ENCODE measurements around the gene GAPVD1.
"Not testable (repeated sequence)": the region's sequence is repeated elsewhere in the genome, so short reads cannot be mapped to it uniquely, and the experiment has no call there.

GAPVD1 gene

DNA sequence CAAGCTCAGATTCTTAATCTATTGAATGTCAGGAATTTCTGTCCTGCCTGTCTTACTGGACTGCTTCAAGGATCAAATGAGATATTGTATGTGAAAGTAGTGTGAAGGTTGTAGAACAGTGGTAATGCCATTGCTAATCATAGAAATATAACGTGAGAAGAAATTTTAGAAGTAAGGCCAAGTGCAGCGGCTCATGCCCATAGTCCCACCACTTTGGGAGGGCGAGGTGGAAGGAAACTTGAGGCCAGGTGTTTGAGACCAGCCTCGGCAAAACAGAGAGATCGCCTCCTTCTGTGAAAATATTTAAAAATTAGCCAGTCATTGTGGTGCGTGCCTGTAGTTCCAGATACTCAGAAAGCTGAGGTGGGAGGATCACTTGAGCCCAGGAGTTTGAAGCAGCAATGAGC lies 15.4 kb upstream of the GAPVD1 start:
- DNase-seq (ENCODE audit: low spot score) = no peak

DNA sequence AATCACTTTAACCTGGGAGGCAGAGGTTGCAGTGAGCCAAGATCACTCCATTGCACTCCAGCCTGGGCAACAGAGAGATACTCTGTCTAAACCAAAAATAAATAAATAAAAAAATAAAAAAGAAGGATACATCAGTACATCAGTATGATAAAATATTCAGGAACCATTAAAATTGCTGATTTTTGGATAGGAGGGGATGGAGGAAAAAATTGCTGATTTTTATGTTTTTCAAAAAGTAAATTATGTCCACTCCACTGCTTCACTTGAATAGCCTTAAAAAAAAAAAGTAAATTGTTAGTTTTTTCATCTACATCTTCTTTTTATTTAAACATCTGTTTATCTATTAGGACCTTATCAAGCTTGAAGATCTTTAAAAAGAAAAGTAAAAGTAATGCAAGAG lies 7.4 kb upstream of the GAPVD1 start:
- no peak for DNase-seq (ENCODE audit: low spot score)

DNA sequence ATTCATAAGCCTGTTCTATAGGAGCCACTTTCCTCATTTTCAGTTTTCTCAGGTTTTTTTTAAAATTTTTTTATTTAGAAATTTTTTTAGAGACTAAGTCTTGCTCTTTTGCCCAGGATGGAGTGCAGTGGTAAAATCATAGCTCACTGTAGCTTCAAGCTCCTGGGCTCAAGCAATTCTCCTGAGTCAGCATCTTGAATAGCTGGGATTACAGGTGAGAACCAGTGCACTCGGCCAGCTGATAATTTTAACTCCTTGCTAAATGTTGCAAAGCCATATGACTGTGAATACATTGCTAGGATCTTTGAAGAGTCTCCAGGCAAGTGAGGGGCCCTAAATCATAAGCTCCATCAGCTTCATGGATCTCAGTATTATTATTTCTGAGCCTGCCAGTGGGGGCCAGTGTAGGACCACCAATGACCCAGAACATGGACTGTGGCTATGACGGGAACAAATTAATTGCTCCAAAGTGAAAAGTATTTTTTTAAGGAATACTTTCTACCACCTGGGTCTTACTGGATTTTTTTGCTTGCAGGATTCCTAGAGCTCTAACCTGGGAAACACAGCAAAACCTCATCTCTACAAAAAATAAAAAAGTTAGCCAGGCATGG lies 5.7 kb upstream of the GAPVD1 start:
- DNase-seq (ENCODE audit: low spot score) = no peak

DNA sequence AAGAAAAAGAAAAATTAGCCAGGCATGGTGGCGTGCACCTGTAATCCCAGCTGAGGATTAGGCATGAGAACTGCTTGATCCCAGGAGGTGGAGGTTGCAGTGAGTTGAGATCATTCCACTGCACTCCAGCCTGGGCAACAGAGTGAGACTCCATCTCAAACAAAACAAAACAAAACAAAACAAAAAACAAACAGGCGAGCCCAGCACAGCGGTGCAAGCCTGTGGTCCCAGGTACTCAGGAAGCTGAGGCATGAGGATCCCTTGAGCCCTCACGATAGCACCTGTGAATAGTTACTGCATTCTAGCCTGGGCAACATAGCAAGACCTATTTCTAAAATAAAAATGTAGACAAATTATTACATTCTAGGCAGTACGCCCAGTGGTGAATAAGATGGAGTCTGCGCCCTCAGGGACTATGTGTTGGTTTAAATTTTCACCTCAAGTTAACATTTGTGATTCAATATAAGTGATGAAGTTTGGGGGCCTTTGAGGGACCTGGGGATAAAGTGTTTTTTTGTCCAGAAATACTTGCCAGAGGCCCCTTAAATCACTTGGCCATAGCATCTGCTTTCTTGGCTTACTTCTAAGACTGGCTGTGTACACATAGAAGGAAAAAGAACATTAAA lies 3.4 kb upstream of the GAPVD1 start:
- no peak for DNase-seq (ENCODE audit: low spot score)

DNA sequence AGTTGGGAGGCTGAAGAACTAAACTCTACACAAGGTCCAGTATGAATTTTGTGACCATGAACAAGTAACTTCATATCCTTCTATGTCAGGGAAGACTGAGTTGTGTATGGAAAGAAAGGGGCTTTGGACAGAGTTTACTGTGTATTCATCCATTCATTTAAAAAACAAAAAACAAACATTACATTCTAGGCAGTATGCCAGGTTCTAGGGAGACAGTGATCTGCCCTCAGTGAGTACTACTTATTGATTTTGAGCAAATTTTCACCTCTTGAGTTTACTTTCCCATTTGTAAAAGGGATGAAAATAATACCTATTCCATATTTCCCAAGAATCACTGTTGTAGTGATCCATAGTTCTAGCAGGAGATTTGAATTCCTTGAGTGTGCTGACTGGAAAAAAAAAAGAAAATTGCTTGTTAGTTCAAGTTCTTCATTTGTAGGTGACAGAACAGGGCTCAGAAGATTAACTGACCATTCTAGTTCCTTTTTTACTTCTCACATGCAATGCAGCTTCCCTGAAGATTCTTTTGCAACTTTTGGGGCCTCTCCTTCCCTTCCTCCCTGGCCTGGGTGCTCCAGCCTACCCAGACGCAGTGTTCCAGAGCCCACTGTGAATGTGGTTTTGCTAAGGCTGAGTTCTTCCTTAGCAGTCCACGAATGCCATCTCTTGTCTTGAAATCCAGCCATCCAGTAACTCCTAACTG lies 2.6 kb upstream of the GAPVD1 start:
- no peak for DNase-seq (ENCODE audit: low spot score)

DNA sequence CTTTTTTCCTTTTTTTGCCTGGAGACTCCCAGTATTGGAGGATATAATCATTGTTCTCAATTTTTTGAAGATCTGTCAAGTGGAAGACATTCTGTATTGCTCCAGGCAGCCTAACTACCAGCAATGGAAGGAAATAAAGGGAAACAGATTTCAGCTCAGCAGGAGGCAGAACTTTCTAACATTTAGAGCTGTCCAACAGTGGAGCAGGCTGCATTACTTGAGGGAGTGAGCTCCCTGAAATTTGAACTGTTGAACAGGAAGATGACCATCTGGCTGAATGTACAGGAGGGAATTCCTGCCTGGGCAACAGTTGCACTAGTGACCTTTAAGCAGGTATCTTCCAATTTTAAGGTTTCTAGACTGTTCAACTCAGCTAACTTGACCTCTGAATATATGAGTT lies 1.1 kb upstream of the GAPVD1 start:
- no peak for DNase-seq (ENCODE audit: low spot score)

DNA sequence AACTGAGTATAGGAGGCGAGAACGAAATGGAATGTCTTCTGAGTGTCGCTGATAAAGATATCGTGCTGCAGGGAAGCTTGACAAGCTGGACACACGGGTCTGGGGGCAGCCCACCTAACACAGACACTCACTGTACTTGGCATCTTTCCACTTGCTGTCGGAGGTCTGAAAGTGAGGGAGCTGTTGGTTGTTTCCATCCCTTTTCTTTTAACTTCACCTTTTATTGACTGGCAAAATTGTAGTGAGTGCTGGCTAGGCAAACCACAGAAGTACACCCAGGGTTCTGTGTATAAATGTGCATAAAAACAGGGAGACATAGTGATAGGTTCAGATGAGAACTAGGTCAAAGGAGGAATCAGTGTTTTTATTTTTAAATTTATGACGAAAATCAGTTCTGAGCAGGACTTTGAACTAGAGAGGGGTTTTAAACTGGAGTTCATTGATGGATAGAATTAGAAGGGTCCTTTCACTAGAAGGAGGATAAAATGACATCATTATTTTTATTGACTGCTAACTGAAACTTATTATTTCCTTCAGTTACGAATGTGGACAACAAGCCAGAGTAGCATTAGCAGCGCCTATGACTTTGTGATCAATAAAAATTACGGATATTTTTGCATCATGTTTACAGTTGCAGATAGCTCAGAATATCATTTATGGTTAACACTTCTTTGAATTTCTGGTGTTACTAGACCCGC lies 817 bp downstream of the GAPVD1 start:
- no peak for DNase-seq (ENCODE audit: low spot score)

DNA sequence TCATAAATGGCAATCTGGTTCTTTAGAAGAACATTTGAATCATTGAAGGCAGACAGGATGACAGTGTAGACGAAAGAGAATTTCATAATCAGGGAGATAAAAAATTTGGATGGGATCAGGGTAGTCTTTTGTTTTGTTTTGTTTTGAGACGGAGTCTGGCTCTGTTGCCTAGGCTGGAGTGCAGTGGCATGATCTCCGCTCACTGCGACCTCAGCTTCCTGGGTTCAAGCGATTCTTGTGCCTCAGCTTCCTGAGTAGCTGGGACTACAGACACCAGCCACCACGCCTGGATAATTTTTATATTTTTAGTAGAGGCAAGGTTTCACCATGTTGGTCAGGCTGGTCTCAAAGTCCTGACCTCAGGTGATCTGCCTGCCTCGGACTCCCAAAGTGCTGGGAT lies 2.4 kb downstream of the GAPVD1 start:
- DNase-seq (ENCODE audit: low spot score) = not testable (repeated sequence)

DNA sequence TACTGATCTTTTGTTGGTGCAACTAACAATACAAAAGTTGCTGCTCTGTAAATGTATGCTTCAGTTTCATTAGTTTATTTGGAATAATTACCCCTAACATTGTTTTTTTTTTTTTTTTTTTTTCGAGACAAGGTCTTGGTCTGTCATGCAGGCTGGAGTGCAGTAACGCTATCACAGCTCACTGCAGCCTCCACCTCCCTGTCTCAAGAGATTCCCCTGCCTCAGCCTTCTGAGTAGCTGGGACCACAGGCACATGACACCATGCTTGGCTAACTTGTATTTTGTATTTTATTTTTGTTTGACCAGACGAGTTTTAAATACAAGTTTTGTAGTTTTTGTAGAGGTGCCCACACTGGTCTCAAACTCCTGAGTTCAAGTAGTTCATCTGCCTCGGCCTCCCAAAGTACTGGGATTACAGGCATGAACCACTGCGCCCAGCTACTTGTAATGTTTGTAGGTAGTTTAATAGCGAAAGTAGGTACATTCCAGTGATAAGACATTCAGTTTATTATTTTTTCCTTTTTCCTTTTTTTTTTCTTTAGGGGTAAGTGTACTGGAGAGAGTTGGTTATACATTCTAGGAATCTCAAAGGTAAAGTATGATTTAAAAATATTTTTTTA lies 6.9 kb downstream of the GAPVD1 start:
- DNase-seq (ENCODE audit: low spot score) = no peak

DNA sequence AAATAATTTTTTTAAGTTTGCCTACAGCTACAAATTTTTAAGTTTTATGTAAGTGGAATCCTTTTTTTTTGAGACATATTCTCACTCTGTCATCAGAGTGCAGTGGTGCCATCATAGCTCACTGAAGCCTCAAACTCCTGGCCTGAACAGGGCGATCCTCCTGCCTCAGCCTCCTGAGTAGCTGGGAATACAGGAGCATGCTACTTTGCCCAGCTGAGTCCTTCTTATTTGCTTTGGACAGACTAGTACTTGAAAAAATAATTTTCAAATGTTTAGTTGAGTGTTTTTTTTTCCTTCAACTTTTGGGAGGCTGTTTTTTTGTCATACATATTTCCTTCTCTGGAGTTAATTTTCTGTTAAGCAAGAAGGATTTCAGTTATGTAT lies 7.4 kb downstream of the GAPVD1 start:
- no peak for DNase-seq (ENCODE audit: low spot score)

DNA sequence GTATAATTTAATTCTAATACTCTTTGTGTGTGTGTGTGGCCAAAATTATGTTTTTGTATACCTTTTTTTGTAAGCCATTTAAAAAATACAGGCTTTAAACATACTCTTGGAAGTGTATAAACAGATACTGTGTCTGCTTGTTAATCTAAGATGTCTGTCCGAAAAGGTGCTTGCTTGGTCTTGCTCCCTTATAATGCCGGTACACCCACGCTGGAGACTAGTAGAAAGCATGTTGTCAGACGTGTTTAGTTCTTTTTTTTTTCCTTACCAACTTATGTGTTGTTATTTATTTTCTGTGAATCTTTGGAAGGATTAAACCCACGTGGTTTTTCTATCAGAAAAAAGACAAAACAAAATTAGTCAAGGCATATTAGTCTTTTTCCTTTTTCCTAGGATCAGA lies 9.5 kb downstream of the GAPVD1 start:
- no peak for DNase-seq (ENCODE audit: low spot score)

DNA sequence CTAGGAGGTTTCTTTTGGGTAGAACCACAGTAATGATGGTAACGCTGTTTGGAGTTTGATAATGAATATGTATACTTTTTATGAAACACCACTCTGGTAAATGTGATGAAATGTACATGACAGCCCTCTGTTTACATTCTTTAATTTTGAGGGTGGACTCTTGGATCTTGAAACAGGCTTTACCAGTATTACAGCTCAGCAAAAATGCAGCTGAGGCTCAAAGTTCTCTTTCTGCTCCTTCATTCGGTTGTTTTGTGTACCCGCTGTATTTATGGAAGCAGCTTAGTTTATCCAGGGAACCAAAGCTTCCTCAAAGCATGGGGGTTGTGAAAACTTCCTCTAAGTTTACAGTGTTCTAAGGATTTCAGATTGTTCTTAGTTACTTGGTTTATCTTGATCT lies 11.1 kb downstream of the GAPVD1 start:
- DNase-seq (ENCODE audit: low spot score) = peak; percentile 10

DNA sequence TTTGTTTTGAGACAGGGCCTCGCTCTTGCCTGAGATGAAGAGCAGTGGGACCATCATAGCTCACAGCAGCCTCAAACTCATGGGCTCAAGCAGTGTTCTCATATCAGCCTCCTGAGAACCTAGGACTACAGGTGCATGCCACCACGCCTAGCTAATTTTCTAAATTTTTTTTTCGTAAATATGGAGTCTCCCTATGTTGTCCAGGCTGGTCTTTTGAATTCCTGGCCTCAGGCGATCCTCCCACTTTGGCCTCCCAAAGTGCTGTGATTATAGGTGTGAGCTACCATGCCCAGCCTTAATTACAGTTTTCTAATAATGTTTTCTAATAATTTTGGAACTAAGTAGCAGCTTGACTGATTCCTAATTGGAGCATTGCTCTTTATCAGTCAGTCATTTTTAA lies 15.1 kb downstream of the GAPVD1 start:
- DNase-seq (ENCODE audit: low spot score) = no peak

DNA sequence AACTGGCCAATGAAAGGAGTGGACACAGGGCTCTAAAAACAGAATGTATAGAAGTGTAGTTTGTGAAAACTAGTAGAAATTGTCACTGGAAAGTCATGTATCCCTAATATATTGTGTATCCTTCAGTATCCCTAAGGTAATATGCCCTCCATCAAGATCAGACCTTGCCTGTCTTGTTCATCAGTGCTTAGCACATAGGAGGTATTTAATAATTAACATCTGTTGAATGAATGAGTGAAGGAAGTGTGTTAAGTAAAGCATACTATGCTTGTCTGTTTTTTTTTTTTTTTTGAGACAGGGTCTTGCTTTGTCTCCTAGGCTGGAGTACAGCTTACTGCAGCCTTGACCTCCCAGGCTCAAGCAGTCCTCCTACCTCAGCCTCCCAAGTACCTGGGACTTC lies 15.8 kb downstream of the GAPVD1 start:
- DNase-seq (ENCODE audit: low spot score) = no peak

DNA sequence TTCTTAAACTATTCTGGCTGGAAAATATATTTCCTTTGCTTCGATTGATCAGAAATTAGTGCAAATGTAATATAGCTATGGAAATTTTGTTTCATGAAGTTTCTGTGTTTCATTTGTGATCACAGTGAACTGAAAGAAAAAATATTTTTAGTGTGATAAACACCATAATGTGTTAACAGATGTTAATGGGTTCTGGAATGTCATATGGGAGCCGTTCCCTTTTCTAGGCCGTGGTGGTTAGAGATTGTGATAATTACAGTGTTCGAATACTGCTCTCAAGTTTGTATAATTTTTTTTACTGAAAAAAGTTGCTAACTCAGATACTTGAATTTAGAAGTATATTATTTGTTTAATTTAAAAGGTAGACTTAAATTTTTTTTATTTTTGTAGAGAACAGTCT lies 19.3 kb downstream of the GAPVD1 start:
- no peak for DNase-seq (ENCODE audit: low spot score)

DNA sequence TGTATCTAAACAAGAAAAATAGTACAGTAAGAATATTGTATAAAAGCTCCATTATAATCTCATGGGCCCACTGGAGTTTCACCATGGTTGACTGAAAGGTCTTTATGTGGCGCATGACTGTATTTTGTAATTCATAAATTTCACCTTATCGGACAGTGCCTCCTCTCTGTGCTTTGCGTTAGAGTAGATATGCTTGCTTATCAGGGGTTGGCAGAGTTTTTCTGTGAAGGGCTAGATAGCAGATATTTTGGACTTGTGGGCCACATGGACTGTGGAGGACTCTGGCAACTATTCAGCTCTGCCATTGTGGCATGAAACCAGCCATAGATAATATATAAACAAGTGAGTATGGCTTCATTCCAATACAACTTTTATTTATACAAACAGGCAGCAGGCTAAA lies 23.2 kb downstream of the GAPVD1 start:
- DNase-seq (ENCODE audit: low spot score) = no peak

DNA sequence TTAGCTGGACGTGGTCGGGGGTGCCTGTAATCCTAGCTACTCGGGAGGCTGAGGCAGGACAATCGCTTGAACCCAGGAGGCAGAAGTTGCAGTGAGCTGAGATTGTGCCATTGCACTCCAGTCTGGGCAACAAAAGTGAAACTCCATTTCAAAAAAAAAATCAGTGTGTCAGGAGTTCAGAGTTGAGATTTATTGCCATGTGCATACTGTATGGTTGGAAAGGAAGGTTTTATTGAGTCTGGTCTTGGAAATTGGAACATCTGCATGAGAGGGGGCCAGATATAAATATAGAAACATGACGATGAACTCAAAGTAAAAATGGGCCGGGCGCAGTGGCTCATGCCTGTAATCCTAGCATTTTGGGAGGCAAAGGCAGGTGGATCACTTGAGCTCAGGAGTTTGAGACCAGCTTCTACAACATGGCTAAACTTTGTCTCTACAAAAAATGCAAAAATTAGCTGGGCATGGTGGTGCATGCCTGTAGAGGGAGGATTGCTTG lies 25.4 kb downstream of the GAPVD1 start:
- DNase-seq (ENCODE audit: low spot score) = not testable (repeated sequence)

DNA sequence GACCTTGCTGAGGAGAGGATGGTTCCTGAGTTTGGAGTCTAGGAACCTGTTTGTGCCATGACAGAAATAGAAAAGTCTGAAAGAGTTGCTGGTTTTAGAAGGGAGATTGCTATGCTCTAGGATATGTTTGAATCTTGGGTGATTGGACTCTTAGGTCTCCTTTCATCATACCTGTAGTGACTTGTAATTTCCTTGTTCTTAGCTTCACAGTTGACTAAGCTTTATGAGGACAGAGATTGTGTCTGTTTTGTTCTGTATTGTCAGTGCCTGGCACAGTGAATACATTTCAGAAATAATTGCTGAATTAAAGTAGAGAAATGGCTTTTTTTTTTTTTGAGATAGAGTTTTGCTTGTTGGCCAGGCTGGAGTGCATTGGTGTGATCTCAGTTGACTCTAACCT lies 31.5 kb downstream of the GAPVD1 start:
- no peak for DNase-seq (ENCODE audit: low spot score)

DNA sequence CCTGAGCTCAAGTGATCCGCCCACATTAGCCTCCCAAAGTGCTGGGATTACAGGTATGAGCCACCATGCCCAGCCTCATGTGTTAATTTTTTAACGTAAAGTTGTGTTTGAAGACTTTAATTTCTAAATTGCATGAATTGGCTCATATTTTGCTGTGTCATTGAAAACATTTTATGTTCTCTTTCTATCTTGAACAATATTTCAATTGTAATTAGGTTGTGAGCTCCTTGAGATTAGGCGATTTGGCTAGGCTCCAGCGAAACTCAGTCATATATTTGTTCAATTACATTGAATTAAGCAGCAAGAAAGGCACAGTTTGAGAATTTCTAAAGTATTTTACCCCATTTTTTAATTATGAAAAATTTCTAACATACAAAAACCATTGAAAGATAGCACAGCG lies 34.0 kb downstream of the GAPVD1 start:
- no peak for DNase-seq (ENCODE audit: low spot score)

DNA sequence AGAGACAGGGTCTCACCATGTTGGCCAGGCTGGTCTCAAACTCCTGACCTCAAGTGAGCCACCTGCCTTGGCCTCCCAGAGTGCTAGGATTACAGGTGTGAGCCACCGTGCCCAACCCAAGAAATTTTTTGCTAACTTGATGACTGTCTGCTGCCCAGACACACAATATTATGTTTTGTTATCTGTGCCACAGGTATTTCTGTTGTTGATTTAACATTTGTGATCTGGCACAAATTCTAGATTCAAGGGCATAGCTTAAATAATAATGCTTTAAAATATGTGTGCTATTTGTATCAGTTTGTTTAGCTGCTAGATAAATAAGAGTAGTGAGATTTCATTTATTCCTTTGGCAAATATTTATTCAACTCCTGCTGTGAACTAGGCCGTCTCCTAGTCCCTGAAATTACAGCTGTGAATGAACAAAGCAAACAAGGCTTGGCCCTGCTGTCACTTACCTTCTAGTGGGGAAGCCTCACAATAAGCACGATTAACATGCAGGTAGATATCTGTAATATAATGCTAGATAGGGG lies 35.3 kb downstream of the GAPVD1 start:
- no peak for DNase-seq (ENCODE audit: low spot score)

DNA sequence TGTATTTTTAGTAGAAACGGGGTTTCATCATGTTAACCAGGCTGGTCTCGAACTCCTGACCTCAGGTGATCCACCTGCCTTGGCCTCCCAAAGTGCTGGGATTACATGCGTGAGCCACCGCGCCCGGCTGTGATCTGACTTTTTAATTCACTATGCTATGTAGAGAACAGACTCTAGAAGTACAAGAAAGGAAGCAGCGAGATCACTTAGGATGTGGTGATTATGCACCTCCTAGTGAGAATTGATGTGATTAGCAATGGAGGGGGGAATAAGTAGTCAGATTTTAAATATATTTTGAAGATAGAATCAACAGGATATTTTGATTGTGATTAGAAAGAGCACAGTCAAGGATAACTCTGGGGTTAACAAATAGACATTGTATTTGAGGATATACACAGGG lies 36.3 kb downstream of the GAPVD1 start:
- DNase-seq (ENCODE audit: low spot score) = no peak

DNA sequence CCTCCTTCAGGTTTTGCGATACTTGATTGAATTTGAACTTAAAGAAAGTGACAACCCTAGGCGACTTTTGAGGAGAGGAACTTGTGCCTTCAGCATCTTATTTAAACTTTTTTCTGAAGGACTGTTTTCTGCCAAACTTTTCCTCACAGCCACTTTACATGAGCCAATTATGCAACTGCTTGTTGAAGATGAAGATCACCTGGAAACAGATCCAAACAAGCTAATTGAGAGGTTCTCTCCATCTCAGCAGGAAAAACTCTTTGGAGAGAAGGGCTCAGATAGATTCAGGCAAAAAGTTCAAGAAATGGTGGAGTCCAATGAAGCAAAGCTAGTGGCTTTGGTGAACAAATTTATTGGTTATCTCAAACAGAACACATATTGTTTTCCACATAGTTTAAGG lies 40.6 kb downstream of the GAPVD1 start:
- no peak for DNase-seq (ENCODE audit: low spot score)

All from hepatic stellate cell (primary cell).